GM23248 (cell line): ENCODE results near the gene TEX261. TPM values are rescaled to one million over a fixed set of nuclear protein-coding genes. Genes with fewer than 3 reads are reported as not detected.
"Not testable (repeated sequence)": the region's sequence is repeated elsewhere in the genome, so short reads cannot be mapped to it uniquely, and the experiment has no call there.

ENCODE experiments used
- DNase-seq: peaks from one replicate; pipeline ENCODE4 v3.0.0-alpha.2; 2015
- H2AFZ ChIP-seq: fragments of 200-600 bp; sonication (generic); 2 replicates; pipeline ENCODE4 v1.6.1; 2016; ENCODE audit warnings: antibody characterized with exemption
- H3F3A ChIP-seq: fragments of 200-600 bp; sonication (generic); 2 replicates; pipeline ENCODE4 v1.6.1; 2016; ENCODE audit warnings: mild to moderate bottlenecking, antibody characterized with exemption, mixed run types; ENCODE audit not compliant: insufficient read depth
- H3K27ac ChIP-seq: fragments of 200-600 bp; sonication (generic); 2 replicates; pipeline ENCODE4 v1.5.1; 2016; ENCODE audit warnings: mild to moderate bottlenecking
- H3K27me3 ChIP-seq: fragments of 200-600 bp; sonication (generic); replicated peaks from 2 replicates; pipeline ENCODE4 v1.6.1; 2016; ENCODE audit warnings: mild to moderate bottlenecking; ENCODE audit not compliant: insufficient read depth
- H3K36me3 ChIP-seq: fragments of 200-600 bp; sonication (generic); 2 replicates; pipeline ENCODE4 v1.6.1; 2016; ENCODE audit warnings: low read depth, mild to moderate bottlenecking
- H3K4me1 ChIP-seq: fragments of 200-600 bp; sonication (generic); 2 replicates; pipeline ENCODE4 v1.6.1; 2016; ENCODE audit warnings: mild to moderate bottlenecking; ENCODE audit not compliant: insufficient read depth
- H3K4me2 ChIP-seq: fragments of 200-600 bp; sonication (generic); one replicate; pipeline ENCODE4 v1.6.1; 2016; ENCODE audit warnings: mild to moderate bottlenecking; ENCODE audit not compliant: unreplicated experiment
- H3K4me3 ChIP-seq: fragments of 200-600 bp; sonication (generic); 2 replicates; pipeline ENCODE4 v1.5.1; 2016; ENCODE audit warnings: mild to moderate bottlenecking
- H3K79me2 ChIP-seq: fragments of 200-600 bp; sonication (generic); 2 replicates; pipeline ENCODE4 v1.6.1; 2016; ENCODE audit warnings: mild to moderate bottlenecking; ENCODE audit not compliant: insufficient read depth
- H3K9ac ChIP-seq: fragments of 200-600 bp; sonication (generic); 2 replicates; pipeline ENCODE4 v1.6.1; 2016; ENCODE audit warnings: mild to moderate bottlenecking
- H3K9me2 ChIP-seq: fragments of 200-600 bp; sonication (generic); 2 replicates; pipeline ENCODE4 v1.6.1; 2016; ENCODE audit warnings: mixed run types, mild to moderate bottlenecking, moderate library complexity; ENCODE audit not compliant: insufficient read depth
- H3K9me3 ChIP-seq: fragments of 200-600 bp; sonication (generic); one replicate; pipeline ENCODE4 v1.6.1; 2017; ENCODE audit warnings: low read depth
- H4K20me1 ChIP-seq: fragments of 200-600 bp; sonication (generic); 2 replicates; pipeline ENCODE4 v1.6.0; 2016; ENCODE audit not compliant: insufficient read depth
- EZH2 ChIP-seq: fragments of 200-600 bp; sonication (generic); IDR thresholded peaks from 2 replicates; pipeline ENCODE4 v1.6.1; 2018; ENCODE audit warnings: antibody characterized with exemption, mild to moderate bottlenecking; ENCODE audit not compliant: insufficient read depth, poor library complexity, severe bottlenecking
- EZH2phosphoT487 ChIP-seq: fragments of 200-600 bp; sonication (generic); IDR thresholded peaks from 2 replicates; pipeline ENCODE4 v1.6.1; 2018; ENCODE audit warnings: antibody characterized with exemption, moderate library complexity, mild to moderate bottlenecking, low read depth; ENCODE audit not compliant: insufficient read depth
- WGBS, 2 experiments: methylation state at CpG; one replicate each; pipeline ENCODE4 v1.1.6; 2015 to 2017; ENCODE audit warnings: low lambda C conversion rate in 2 of 2, low coverage in 1 of 2; ENCODE audit errors: missing lambda C conversion rate in 2 of 2; 5-methylcytosine and 5-hydroxymethylcytosine counted together
- in situ Hi-C: fragments of 300-500 bp; cut with MboI; formaldehyde crosslinking; loops from 2 replicates; pipeline ENCODE4 v1.15.0; 2020
- polyA plus RNA-seq: library from polyadenylated mRNA; unstranded; fragments of >200 nt; fragmentation: Nextera tagmentation; extraction: Ambion mirVana; gene quantifications from 2 replicates; pipeline ENCODE4 v1.2.1, GENCODE V29; 2016
- total RNA-seq: library from RNA; depleted of rRNA; stranded (reverse); fragments of >200 nt; shearing (Covaris generic); gene quantifications from 2 replicates; pipeline ENCODE4 v1.2.3, GENCODE V29; 2014

Gene TEX261
- total and polyA plus RNA-seq, 2 experiments from 2014 or later: 54.1 to 64.1 TPM

DNA sequence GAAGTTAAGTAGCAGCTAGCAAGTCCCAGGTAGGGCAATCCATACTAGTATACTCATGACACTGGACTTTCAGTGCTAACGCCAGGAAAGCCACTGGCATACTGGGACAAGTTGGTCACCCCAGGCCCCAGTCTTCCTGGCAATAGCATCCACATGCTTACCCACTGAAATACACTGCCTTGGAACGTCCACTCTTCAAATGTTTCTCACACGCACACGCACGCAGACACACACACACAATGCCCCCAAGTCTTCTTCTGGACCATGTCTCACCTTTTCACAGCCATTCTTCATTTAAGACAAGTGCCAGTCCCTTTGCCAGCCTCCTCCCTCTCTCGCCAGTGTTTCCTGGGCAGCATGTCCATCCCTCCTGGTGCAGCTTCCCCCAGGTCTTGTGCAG is 8.7 kb upstream of the TEX261 start:
- TF ChIP-seq EZH2: no peak
- no peak for TF ChIP-seq EZH2phosphoT487
- Histone ChIP-seq H3K4me1 (peaks cover 3% of the 10 kb centered on the region; the same call in 1 of the 2 replicates), H2AFZ (no peak overlapping the region), H3K27me3 (0 out of 2 replicates have a peak, but pooled peaks cover 3% of the 10 kb centered on the region), H3K9ac (no peak overlapping the region), H3K4me2 (no peak overlapping the region), H3K4me3 (no peak overlapping the region), H3K36me3 (no peaks in the 10 kb centered on the region), H3F3A (no peaks in the 10 kb centered on the region), H3K9me3 (no peaks in the 10 kb centered on the region), H3K9me2 (no peaks in the 10 kb centered on the region), H3K79me2 (no peaks in the 10 kb centered on the region), H3K27ac (no peak overlapping the region), H4K20me1 (no peaks in the 10 kb centered on the region)
- WGBS, 2 experiments: 58 to 61% methylated on average over 6 of the region's 6 CpGs
- in situ Hi-C loops: no loop called here
- DNase-seq: no peak

DNA sequence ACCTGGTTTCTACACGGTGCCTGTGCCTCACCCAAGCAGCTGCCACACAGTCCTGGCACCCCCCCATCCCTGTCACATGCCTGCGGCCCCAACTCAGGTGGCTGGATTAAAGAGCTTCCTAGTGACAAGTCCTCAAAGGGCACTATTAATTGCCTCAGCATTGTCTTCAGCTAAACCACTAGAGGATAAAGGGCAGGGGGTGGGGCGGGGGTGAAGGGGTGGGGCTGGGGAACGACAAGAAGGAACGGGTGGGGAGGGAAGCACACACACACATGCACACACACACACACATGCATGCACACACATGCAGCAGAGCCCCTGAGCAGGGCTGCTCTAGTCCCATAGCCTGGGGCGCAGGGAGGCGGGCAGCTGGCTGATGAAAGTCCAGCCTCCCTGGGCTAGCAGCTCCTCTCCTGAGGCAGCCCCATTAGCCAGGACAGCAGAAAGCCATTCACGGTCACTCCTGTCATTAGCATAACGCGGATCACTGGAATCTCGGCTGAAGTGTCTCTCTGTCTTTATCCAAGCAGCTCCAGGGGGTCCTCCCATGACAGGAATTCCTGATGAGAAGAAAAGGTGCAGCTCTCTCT is 7.4 kb upstream of the TEX261 start:
- Histone ChIP-seq H2AFZ (no peak overlapping the region), H3K9ac (no peak overlapping the region), H3K4me3 (no peak overlapping the region), H3K27me3 (0 out of 2 replicates have a peak, but pooled peaks cover 3% of the 10 kb centered on the region), H3F3A (no peaks in the 10 kb centered on the region), H3K4me1 (peaks cover 3% of the 10 kb centered on the region; the same call in 1 of the 2 replicates), H3K9me3 (no peaks in the 10 kb centered on the region), H3K79me2 (no peaks in the 10 kb centered on the region), H3K4me2 (no peak overlapping the region), H4K20me1 (no peaks in the 10 kb centered on the region), H3K27ac (no peak overlapping the region), H3K9me2 (no peaks in the 10 kb centered on the region), H3K36me3 (no peaks in the 10 kb centered on the region)
- 23 to 31% methylated on average over 9 to 11 of the region's 11 CpGs for WGBS, 2 experiments
- in situ Hi-C loops: no loop called here
- DNase-seq: no peak
- TF ChIP-seq EZH2: no peak
- TF ChIP-seq EZH2phosphoT487: no peak

DNA sequence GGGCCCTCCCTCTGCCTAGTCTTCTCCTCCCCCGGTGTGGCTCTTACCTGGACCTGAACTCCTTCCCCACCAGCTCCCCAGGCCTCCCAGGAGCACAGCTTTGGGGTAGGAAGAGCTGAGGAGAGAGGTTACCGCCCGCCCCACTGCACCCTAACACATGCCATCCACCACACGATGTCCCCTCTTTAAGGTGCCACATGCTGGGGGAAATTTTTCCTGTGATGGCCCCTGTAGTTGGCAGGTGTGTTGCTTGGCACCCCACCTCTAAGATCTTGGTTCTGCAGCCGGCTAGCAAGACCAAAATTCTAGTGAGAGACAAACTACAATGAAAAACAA is 6.9 kb upstream of the TEX261 start:
- H3K27ac ChIP-seq: no peak overlapping the region
- H3K9ac ChIP-seq: no peak overlapping the region
- no peaks in the 10 kb centered on the region for H3K79me2 ChIP-seq
- no peaks in the 10 kb centered on the region for H3K9me3 ChIP-seq
- in situ Hi-C loops: no loop called here
- H3K4me2 ChIP-seq: no peak overlapping the region
- H3F3A ChIP-seq: no peaks in the 10 kb centered on the region
- H3K9me2 ChIP-seq: no peaks in the 10 kb centered on the region
- no peaks in the 10 kb centered on the region for H4K20me1 ChIP-seq
- 0 out of 2 replicates have a peak, but pooled peaks cover 3% of the 10 kb centered on the region for H3K27me3 ChIP-seq
- H2AFZ ChIP-seq: peak overlapping the region; percentile 99
- H3K36me3 ChIP-seq: no peaks in the 10 kb centered on the region
- TF ChIP-seq EZH2phosphoT487: no peak
- no peak for TF ChIP-seq EZH2
- peaks cover 3% of the 10 kb centered on the region; the same call in 1 of the 2 replicates for H3K4me1 ChIP-seq
- 38 to 44% methylated on average over 5 of the region's 5 CpGs for WGBS, 2 experiments
- no peak overlapping the region for H3K4me3 ChIP-seq
- no peak for DNase-seq

DNA sequence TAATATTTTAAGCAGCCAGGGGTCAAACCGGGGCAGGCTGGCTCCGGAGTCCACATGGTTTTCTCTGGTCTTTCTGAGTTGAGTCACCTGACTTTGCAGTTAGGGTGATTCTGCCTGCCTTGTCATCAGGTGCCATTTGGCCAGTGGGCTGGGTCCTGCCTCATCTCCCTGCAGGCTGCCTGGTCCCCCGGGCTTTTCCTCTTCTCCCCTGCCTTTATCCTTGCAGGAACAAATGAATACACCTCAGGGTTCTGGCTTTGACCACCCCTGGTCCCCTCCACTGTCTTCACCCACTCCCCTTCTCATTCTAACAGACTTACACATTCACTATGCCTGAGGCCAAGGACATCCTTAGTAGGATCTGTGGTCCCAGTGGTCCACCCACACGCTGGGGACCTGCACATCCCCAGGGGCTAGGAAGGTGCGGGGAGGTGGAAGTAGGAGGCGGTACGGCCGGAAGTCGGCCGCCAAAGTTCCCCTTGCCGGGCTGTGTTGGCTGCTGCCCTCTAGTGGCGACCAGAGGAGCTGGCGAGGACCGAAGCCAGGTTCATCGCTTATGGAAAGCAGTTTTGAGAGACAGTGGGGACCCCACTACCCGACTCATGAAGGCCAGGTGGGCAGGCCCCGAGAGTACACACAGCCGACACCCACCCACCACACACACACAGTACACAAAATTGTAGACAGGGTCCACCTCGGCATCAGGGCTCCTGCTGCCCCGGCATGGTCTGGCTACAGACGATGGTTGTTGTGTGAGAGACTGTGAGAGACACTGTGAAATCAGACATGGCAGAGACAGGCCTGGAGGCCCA is 6.3 kb upstream of the TEX261 start:
- 0 out of 2 replicates have a peak, but pooled peaks cover 3% of the 10 kb centered on the region for H3K27me3 ChIP-seq
- WGBS, 2 experiments: 17 to 19% methylated on average over 21 of the region's 21 CpGs

DNA sequence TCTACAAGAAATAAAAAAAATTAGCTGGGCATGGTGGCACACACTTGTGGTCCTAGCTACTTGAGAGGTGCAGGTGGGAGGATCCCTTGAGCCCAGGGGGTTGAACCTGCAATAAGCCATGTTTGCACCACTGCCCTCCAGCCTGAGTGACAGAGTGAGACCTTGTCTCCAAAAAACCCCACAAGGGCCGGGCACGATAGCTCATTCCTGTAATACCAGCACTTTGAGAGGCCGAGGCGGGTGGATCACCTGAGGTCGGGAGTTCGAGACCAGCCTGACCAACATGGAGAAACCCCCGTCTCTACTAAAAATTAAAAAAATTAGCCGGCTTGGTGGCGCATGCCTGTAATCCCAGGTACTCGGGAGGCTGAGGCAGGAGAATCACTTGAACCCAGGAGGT is 5.3 kb upstream of the TEX261 start:
- WGBS, 2 experiments: 92% methylated on average over 10 of the region's 10 CpGs
- H3K4me2 ChIP-seq, H3K27me3 ChIP-seq, in situ Hi-C loops, H4K20me1 ChIP-seq, H3K9me2 ChIP-seq, H3K27ac ChIP-seq, H3K9ac ChIP-seq, H3K79me2 ChIP-seq, H3K9me3 ChIP-seq, DNase-seq, H3K4me1 ChIP-seq, H3K36me3 ChIP-seq, H3K4me3 ChIP-seq, H2AFZ ChIP-seq, H3F3A ChIP-seq: not testable (repeated sequence)

More for the DNA sequence above, 6.3 kb upstream of the TEX261 start:
- Histone ChIP-seq H3F3A (no peaks in the 10 kb centered on the region), H3K9me2 (no peaks in the 10 kb centered on the region), H4K20me1 (no peaks in the 10 kb centered on the region), H3K4me3 (peak overlapping the region; percentile 52; the same call in 1 of the 2 replicates), H3K4me1 (peaks cover 3% of the 10 kb centered on the region; the same call in 1 of the 2 replicates), H3K9me3 (no peaks in the 10 kb centered on the region), H2AFZ (peak overlapping the region; percentile 99), H3K27ac (no peak overlapping the region), H3K4me2 (peak overlapping the region; percentile 82), H3K79me2 (no peaks in the 10 kb centered on the region), H3K9ac (no peak overlapping the region), H3K36me3 (no peaks in the 10 kb centered on the region)
- TF ChIP-seq EZH2: no peak
- no peak for TF ChIP-seq EZH2phosphoT487
- in situ Hi-C loops: no loop called here
- peak; percentile 78 for DNase-seq
